Epidermal melanocyte (primary cell): Measurements from ENCODE around the gene SEPTIN8.
A peak's percentile ranks its signal among the peaks of the same experiment; 100 is the strongest.
"Not testable (repeated sequence)": the region's sequence is repeated elsewhere in the genome, so short reads cannot be mapped to it uniquely, and the experiment has no call there.

Experiments
- DNase-seq: peaks from one replicate; pipeline ENCODE4 v3.0.0; 2011; ENCODE audit warnings: low spot score; ENCODE audit not compliant: insufficient read length

Gene SEPTIN8

GRCh38 chr5:132812781-132813598, 36.0 kb upstream of the SEPTIN8 start, which contains the start of gene SOWAHA:
TSS of gene SOWAHA (plus strand) at chr5:132813302. CDS start at chr5:132813622, 320 bp downstream.
- DNase-seq = no peak

DNA sequence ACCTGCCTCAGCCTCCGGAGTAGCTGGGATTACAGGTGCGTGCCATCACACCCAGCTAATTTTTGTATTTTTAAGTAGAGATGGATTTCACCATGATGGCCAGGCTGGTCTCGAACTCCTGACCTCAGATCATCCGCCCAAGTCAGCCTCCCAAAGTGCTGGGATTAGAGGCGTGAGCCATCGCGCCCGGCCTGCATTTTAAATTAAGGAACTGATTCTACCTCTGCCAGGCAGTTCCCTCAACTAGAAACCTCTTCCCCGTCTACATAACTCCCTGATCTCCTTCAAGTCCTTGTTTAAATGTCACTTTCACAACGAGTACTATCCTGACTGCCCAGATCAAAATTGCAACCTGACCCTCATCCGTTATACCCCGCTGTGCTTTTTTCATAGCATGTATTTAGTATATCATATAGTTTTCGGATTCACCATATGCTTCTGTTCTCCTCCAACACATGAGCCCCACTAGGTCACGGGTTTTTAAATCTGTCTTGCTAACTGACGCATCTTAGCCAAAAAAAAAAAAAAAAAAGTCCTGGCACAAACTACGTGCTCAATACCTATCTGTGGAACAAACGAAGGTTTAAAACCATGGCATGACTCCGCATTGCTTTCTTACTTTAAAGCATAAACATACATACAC, 35.2 kb upstream of the SEPTIN8 start:
- DNase-seq = no peak

DNA sequence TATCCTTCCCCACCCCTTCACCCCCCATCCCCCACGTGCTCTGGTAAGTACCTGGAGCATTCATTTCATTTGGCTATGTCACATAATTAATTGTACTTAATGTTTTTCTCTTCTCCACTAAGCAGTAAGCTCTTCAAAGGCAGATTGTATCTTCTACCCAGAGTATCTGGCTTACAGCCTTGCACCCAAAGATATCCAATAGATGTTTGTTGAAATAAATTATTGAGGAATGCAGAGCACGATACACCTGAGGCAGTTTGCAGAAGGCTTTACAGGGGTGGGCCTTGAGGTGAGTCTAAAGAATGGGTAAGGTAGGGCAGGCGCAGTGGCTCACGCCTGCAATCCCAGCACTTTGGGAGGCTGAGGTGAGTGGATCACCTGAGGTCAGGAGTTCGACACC, 33.6 kb upstream of the SEPTIN8 start:
- DNase-seq = no peak

- no peak for DNase-seq
Measured at GRCh38 chr5:132808866-132809265, 31.8 kb upstream of the SEPTIN8 start.

DNA sequence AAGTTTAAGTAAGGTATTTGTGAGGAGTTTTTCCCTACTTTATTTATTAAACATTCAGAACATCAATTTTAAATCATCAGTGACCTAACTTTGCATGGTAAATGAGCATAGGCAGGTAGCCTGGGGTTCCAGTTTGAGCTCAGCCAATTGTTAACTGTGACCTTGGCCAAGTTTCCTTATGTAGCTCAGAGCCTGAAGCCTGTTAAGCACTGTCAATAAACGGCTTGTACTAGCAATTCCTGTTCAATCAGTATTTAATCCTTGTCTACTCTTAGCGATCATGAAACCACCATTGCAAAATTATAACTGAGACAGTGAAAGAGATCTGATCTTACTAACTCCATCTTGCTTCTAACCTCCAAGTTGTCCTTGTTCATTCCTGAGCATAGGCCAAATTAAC, 31.4 kb upstream of the SEPTIN8 start:
- no peak for DNase-seq

- DNase-seq = no peak
Measured at GRCh38 chr5:132807163-132807838, 30.3 kb upstream of the SEPTIN8 start.

- DNase-seq = not testable (repeated sequence)
Measured at GRCh38 chr5:132806804-132807162, 29.7 kb upstream of the SEPTIN8 start.

- DNase-seq = not testable (repeated sequence)
Measured at GRCh38 chr5:132805872-132806271, 28.8 kb upstream of the SEPTIN8 start.

- not testable (repeated sequence) for DNase-seq
Measured at GRCh38 chr5:132804219-132804618, 27.2 kb upstream of the SEPTIN8 start.

DNA sequence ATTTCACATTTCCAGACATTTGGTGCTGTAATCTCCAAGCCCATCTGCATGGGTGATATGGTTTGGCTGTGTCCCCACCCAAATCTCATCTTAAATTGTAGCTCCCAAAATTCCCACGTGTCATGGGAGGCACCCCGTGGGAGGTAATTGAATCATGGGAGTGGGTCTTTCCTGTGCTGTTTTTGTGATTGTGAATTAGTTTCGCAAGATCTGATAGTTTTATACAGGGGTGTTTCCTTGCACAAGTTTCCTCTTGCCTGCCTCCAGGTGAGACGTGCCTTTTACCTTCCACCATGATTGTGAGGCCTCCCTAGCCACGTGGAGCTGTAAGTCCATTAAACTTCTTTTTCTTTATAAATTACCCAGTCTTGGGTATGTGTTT, 25.6 kb upstream of the SEPTIN8 start:
- DNase-seq = not testable (repeated sequence)

DNA sequence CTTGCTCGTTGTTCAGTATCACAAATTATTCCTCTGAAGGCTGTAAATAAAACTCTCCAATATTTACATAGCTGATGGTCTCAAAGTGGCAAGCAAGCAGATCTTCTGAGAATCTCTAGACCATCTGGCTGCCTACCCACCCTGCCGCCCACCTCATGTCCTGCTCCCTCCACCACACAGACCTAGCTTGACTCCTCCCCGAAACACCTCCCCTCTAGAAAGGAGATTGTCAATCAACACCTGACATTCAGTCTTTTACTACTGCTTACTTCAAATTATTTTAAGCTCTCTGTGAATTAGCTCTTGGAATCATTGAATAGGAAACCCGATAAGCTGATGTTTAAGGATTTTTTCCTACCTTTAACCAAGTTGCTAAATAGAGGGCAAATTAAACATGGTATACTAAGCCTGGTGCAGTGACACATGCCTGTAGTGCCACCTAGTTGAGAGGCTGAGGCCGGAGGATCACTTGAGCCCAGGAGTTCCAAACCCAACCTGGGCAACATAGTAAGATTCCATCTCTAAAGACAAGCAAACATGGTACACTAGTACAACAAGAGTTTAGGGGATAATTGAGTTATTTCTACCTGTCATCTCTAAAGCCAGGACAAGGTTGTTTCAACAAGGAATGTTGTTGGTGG, 25.1 kb upstream of the SEPTIN8 start:
- DNase-seq = no peak

DNA sequence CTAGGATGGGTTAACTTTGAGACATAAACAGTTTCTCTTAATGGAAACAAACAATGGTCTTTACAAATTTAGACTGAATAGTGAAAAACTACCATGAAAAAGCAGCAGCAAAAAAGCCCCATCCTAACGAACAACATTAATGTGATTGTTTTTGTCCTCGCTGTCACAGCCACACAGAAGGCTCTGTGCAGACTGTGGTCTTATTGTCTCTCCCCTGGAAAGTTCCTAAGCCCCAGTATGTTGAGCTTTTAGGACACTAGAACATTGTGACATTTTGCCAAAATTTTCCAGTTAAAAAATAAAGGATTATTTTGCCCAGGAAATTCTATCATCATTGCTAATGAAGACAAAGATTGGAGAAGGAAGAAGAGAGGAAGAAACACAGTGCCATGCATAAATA, 23.5 kb upstream of the SEPTIN8 start:
- no peak for DNase-seq

GRCh38 chr5:132799392-132799791, 22.4 kb upstream of the SEPTIN8 start:
- DNase-seq = no peak

DNA sequence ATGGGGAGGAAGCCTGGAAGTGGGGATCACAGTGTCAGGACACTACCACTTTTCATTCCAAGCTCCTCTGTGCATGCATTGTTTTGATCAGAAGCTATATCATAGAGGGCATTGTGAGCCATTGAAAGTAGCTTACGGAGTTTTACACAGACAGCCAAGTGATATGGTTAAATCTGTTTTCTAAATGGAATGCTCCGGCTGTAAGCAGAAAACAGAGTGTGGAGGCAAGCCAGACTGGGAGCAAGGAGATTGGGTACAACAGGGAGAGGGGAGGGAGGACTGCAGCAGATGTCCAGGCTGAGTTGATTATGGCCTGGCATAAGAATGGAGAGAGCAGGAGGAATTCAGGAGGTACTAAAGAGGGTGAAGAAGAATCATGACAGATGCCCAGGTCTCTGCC, 20.6 kb upstream of the SEPTIN8 start:
- peak; percentile 64 for DNase-seq

DNA sequence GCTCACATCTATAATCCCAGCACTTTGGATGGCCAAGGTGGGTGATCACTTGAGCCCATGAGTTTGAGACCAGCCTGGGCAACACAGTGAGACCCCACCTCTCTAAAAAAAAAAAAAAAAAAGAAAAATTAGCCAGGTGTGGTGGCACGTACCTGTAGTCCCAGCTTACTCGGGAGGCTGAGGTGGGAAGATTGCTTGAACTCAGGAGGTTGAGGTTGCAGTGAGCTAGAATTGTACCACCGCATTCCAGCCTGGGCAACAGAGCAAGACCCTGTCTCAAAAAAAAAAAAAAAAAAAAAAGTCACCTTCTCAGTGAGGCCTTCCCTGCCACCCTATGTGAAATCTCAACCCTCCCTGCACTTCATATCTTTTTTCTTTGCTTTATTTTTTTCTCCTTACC, 14.0 kb upstream of the SEPTIN8 start:
- DNase-seq = no peak

GRCh38 chr5:132790201-132790865, 13.3 kb upstream of the SEPTIN8 start:
- no peak for DNase-seq

GRCh38 chr5:132788990-132789886, 12.2 kb upstream of the SEPTIN8 start:
- no peak for DNase-seq

GRCh38 chr5:132788508-132788907, 11.5 kb upstream of the SEPTIN8 start:
- DNase-seq = no peak

GRCh38 chr5:132787076-132787475, 10.0 kb upstream of the SEPTIN8 start:
- no peak for DNase-seq

DNA sequence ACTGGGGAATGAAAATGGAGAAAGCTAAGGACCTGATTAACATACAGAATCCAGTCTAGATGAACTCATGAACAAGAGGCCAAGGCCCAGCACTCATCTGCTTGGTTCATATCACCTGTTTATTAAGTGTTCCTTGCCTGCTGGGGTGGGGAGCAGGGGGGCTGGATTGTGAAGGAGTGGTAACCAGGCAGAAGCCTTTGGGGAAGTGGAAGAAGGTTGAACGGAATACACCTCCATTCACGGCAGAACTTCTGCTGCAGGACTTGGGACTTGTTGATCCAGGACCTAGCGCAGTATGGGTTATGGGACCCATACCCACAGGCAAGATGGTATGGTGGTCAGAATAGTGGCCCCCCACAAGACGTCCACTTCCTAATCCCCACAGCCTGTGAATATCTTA, 8.8 kb upstream of the SEPTIN8 start:
- no peak for DNase-seq
